ENCODE results near the gene KCTD21. TPM values are rescaled to one million over a fixed set of nuclear protein-coding genes. Genes with fewer than 3 reads are reported as not detected.

The KCTD21 gene
- total RNA-seq, 4 donors from 2014 or later = 8.7 to 25.2 (median 16.9) TPM

DNA sequence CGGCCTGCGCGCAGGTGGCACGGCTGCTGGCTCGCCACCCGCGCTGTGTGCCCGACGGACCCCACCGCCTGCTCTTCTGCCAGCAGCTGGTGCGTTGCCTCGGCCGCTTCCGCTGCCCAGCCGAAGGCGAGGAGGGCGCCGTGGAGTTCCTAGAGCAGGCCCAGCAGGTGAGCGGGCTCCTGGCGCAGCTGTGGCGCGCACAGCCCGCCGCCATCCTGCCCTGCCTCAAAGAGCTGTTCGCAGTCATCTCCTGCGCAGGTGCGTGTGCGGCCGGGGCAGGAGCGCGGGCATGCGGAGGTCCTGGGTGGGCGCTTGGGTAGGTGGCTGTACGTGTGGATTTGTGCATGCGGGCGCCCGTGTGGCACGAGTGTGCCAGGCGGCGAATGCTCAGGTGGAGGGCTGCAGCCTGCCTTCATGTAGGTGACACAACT, 8.2 kb upstream of the KCTD21 start:
- Histone ChIP-seq H3K27ac (no peak overlapping the region), H3K9me3 (no peaks in the 10 kb centered on the region), H3K4me1 (no peaks in the 10 kb centered on the region), H3K27me3 (no peaks in the 10 kb centered on the region), H3K4me3 (no peak overlapping the region), H3K36me3 (peaks cover 0 to 29% (median 0%) of the 10 kb centered on the region in 3 donors)
- TF ChIP-seq CTCF (IDR thresholded peaks at IDR 0.05) = no peak
- no peak for TF ChIP-seq POLR2A (IDR thresholded peaks at IDR 0.05)
- peak in 1 of 3 donors; percentile 34 for DNase-seq

- Histone ChIP-seq H3K27me3 (no peaks in the 10 kb centered on the region), H3K36me3 (peaks cover 0 to 22% (median 0%) of the 10 kb centered on the region in 3 donors), H3K4me3 (no peak overlapping the region), H3K27ac (no peak overlapping the region), H3K4me1 (peaks cover 0 to 2% (median 0%) of the 10 kb centered on the region in 4 donors), H3K9me3 (no peaks in the 10 kb centered on the region)
- peak in 1 of 3 donors; percentile 43 for DNase-seq
- TF ChIP-seq CTCF (IDR thresholded peaks at IDR 0.05) (no peak), POLR2A (IDR thresholded peaks at IDR 0.05) (no peak)
Measured at GRCh38 chr11:78195917-78196560, 7.6 kb upstream of the KCTD21 start.

DNA sequence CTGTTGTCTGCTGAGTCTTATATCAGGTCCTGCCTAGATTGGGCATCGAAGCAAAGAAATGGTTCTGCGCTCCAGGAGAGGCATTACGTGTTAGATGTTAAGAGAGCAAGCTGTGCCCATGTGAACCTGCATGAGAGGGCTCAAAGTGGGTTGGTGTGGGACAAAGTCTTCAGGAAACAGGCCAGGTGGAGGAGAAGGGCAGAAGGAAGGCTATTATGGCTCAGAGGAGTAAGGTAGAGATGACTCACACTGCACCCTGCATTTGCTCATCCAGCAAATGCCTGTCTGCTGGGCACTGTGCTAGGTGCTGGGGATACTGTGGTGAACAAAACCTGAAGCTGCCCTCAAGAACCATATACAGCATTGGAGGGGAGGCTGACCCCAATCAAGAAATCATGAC, 6.1 kb upstream of the KCTD21 start:
- H3K27me3 ChIP-seq = no peaks in the 10 kb centered on the region
- no peaks in the 10 kb centered on the region for H3K9me3 ChIP-seq
- peaks cover 0 to 9% (median 5%) of the 10 kb centered on the region in 4 donors for H3K4me1 ChIP-seq
- DNase-seq = peak in 1 of 3 donors; percentile 79
- H3K4me3 ChIP-seq = no peak overlapping the region
- H3K27ac ChIP-seq = peak overlapping the region in 3 of 4 donors; percentile 36 to 72 (median 51)
- TF ChIP-seq POLR2A (IDR thresholded peaks at IDR 0.05) (peak in 1 of 2 donors; percentile 62), CTCF (IDR thresholded peaks at IDR 0.05) (no peak)
- H3K36me3 ChIP-seq = peaks cover 0 to 9% (median 0%) of the 10 kb centered on the region in 3 donors

DNA sequence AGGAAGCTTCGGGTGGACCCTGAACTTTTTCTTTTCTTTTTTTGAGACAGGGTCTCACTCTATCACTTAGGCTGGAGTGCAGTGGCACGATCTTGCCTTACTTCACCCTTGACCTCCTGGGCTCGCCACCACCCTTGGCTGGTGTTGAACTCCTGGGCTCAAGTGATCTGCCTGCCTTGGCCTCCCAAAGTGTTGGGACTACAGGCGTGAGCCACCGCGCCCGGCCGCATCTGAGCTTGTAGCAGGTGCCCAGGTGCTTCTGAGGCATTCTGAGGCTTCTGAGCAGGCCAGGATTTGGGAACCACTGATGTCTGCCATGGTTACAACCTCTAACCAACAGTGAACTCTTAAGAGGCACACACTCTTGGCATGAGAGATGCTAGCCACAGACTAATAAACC, 5.4 kb upstream of the KCTD21 start:
- peaks cover 0 to 15% (median 8%) of the 10 kb centered on the region in 4 donors for H3K4me1 ChIP-seq
- H3K27me3 ChIP-seq = no peaks in the 10 kb centered on the region
- peak overlapping the region in 3 of 4 donors; percentile 36 to 72 (median 51) for H3K27ac ChIP-seq
- TF ChIP-seq POLR2A (IDR thresholded peaks at IDR 0.05) = no peak
- TF ChIP-seq CTCF (IDR thresholded peaks at IDR 0.05) = no peak
- no peak overlapping the region for H3K4me3 ChIP-seq
- H3K9me3 ChIP-seq = no peaks in the 10 kb centered on the region
- peaks cover 0 to 5% (median 0%) of the 10 kb centered on the region in 3 donors for H3K36me3 ChIP-seq
- peak in 1 of 3 donors; percentile 44 for DNase-seq

GRCh38 chr11:78192911-78193351, 4.5 kb upstream of the KCTD21 start:
- no peak overlapping the region for H3K27ac ChIP-seq
- no peak for TF ChIP-seq POLR2A (IDR thresholded peaks at IDR 0.05)
- TF ChIP-seq CTCF (IDR thresholded peaks at IDR 0.05) = no peak
- peaks cover 0 to 16% (median 8%) of the 10 kb centered on the region in 4 donors for H3K4me1 ChIP-seq
- peak in 1 of 3 donors; percentile 29 for DNase-seq
- H3K4me3 ChIP-seq = no peak overlapping the region
- H3K36me3 ChIP-seq = peaks cover 0 to 4% (median 0%) of the 10 kb centered on the region in 3 donors
- H3K27me3 ChIP-seq = no peaks in the 10 kb centered on the region
- no peaks in the 10 kb centered on the region for H3K9me3 ChIP-seq
